H9 (cell line): ENCODE data around the gene AHNAK2. TPM values are rescaled to one million over a fixed set of nuclear protein-coding genes. Genes with fewer than 3 reads are reported as not detected.
A peak's percentile ranks its signal among the peaks of the same experiment; 100 is the strongest.

Experiments used
- DNase-seq: peaks from one replicate; pipeline ENCODE4 v3.0.0-alpha.2; 2017
- H2AFZ ChIP-seq: one replicate; pipeline ENCODE4 v1.6.1; 2013; ENCODE audit warnings: mild to moderate bottlenecking, low read length, control low read depth, moderate library complexity
- H2AK5ac ChIP-seq: 2 replicates; pipeline ENCODE4 v1.6.1; 2013; ENCODE audit warnings: low read length, control low read depth, mixed read lengths; ENCODE audit not compliant: insufficient read length
- H2BK120ac ChIP-seq: one replicate; pipeline ENCODE4 v1.6.1; 2013; ENCODE audit warnings: low read depth, mild to moderate bottlenecking, low read length, control low read depth, inconsistent platforms; ENCODE audit not compliant: poor library complexity, severe bottlenecking
- H2BK12ac ChIP-seq: 2 replicates; pipeline ENCODE4 v1.6.1; 2013; ENCODE audit warnings: low read length, control low read depth, mixed read lengths, low read depth; ENCODE audit not compliant: insufficient read length
- H2BK15ac ChIP-seq: 2 replicates; pipeline ENCODE4 v1.6.1; 2013; ENCODE audit warnings: low read depth, low read length, control low read depth
- H2BK20ac ChIP-seq: one replicate; pipeline ENCODE4 v1.6.1; 2013; ENCODE audit warnings: low read depth, mild to moderate bottlenecking, low read length, control low read depth, inconsistent platforms; ENCODE audit not compliant: poor library complexity, severe bottlenecking
- H2BK5ac ChIP-seq: 2 replicates; pipeline ENCODE4 v1.6.1; 2013; ENCODE audit warnings: low read length, control low read depth, mixed read lengths; ENCODE audit not compliant: insufficient read length
- H3K14ac ChIP-seq: 2 replicates; pipeline ENCODE4 v1.6.1; 2013; ENCODE audit warnings: low read length, control low read depth; ENCODE audit not compliant: insufficient read depth
- H3K18ac ChIP-seq: 2 replicates; pipeline ENCODE4 v1.6.1; 2013; ENCODE audit warnings: low read depth, mild to moderate bottlenecking, mixed read lengths, low read length, control low read depth; ENCODE audit not compliant: insufficient read length
- H3K23ac ChIP-seq: 2 replicates; pipeline ENCODE4 v1.6.1; 2013; ENCODE audit warnings: low read length, control low read depth, mixed read lengths, low read depth; ENCODE audit not compliant: insufficient read length
- H3K23me2 ChIP-seq: 2 replicates; pipeline ENCODE4 v1.6.1; 2013; ENCODE audit warnings: low read depth, mild to moderate bottlenecking, mixed read lengths, low read length, control low read depth; ENCODE audit not compliant: insufficient read length, poor library complexity, severe bottlenecking
- H3K27ac ChIP-seq: 2 replicates; pipeline ENCODE4 v1.5.1; 2013; ENCODE audit warnings: low read length, control low read depth, mixed read lengths, low read depth; ENCODE audit not compliant: insufficient read length
- H3K27me3 ChIP-seq: 2 replicates; pipeline ENCODE4 v1.6.1; 2013; ENCODE audit warnings: low read length, control low read depth, inconsistent platforms; ENCODE audit not compliant: insufficient read depth
- H3K4ac ChIP-seq: 2 replicates; pipeline ENCODE4 v1.6.1; 2013; ENCODE audit warnings: low read depth, mild to moderate bottlenecking, control low read depth, inconsistent platforms, low read length, moderate library complexity
- H3K4me1 ChIP-seq: 2 replicates; pipeline ENCODE4 v1.6.1; 2013; ENCODE audit warnings: low read length, control low read depth, inconsistent platforms; ENCODE audit not compliant: insufficient read depth
- H3K4me2 ChIP-seq: 2 replicates; pipeline ENCODE4 v1.6.1; 2013; ENCODE audit warnings: low read length, control low read depth, mixed read lengths; ENCODE audit not compliant: insufficient read length, insufficient read depth
- H3K56ac ChIP-seq: 2 replicates; pipeline ENCODE4 v1.6.1; 2013; ENCODE audit warnings: low read depth, mild to moderate bottlenecking, mixed read lengths, low read length, control low read depth; ENCODE audit not compliant: insufficient read length
- H3K79me1 ChIP-seq: 2 replicates; pipeline ENCODE4 v1.6.1; 2013; ENCODE audit warnings: low read depth, mild to moderate bottlenecking, moderate library complexity, low read length, control low read depth, inconsistent platforms; ENCODE audit not compliant: insufficient read depth, poor library complexity, severe bottlenecking
- H3K79me2 ChIP-seq: 2 replicates; pipeline ENCODE4 v1.6.1; 2013; ENCODE audit warnings: low read length, control low read depth, inconsistent platforms; ENCODE audit not compliant: insufficient read depth
- H3K9ac ChIP-seq: 2 replicates; pipeline ENCODE4 v1.6.1; 2013; ENCODE audit warnings: low read length, control low read depth, mixed read lengths; ENCODE audit not compliant: insufficient read length; ENCODE audit errors: extremely low read depth
- H3K9me3 ChIP-seq: one replicate; pipeline ENCODE4 v1.6.1; 2013; ENCODE audit warnings: low read depth, low read length, inconsistent platforms; ENCODE audit not compliant: control insufficient read depth
- H3T11ph ChIP-seq: one replicate; pipeline ENCODE4 v1.6.1; 2013; ENCODE audit warnings: mild to moderate bottlenecking, low read length, control low read depth, inconsistent platforms
- H4K20me1 ChIP-seq: one replicate; pipeline ENCODE4 v1.6.1; 2013; ENCODE audit not compliant: control insufficient read depth, insufficient read length, insufficient read depth
- H4K5ac ChIP-seq: 2 replicates; pipeline ENCODE4 v1.6.1; 2013; ENCODE audit warnings: low read depth, mild to moderate bottlenecking, mixed read lengths, low read length, control low read depth; ENCODE audit not compliant: insufficient read length
- H4K8ac ChIP-seq: replicated peaks from 2 replicates; pipeline ENCODE4 v1.6.1; 2013; ENCODE audit warnings: low read length, control low read depth, mixed read lengths, low read depth; ENCODE audit not compliant: insufficient read length
- H4K91ac ChIP-seq: 2 replicates; pipeline ENCODE4 v1.6.1; 2013; ENCODE audit warnings: low read depth, mild to moderate bottlenecking, moderate library complexity, mixed read lengths, low read length, control low read depth; ENCODE audit not compliant: insufficient read length
- H3K27ac Mint-ChIP-seq, 3 experiments: 2 replicates in 2 of 3; 3 replicates in 1 of 3; pipeline ENCODE4 v1.8.0; 2020 to 2021; ENCODE audit warnings: mixed read lengths in 3 of 3, mild to moderate bottlenecking in 1 of 3, moderate library complexity in 1 of 3
- H3K27me3 Mint-ChIP-seq: 2 replicates; pipeline ENCODE4 v1.8.0; 2021; ENCODE audit warnings: low read depth, mild to moderate bottlenecking, moderate library complexity, mixed read lengths
- H3K36me3 Mint-ChIP-seq, 3 experiments: 2 replicates in 2 of 3; 3 replicates in 1 of 3; pipeline ENCODE4 v1.8.0; 2020 to 2021; ENCODE audit warnings: low read depth in 3 of 3, mixed read lengths in 3 of 3; ENCODE audit not compliant: insufficient read depth in 1 of 3
- H3K4me1 Mint-ChIP-seq, 2 experiments: 2 replicates each; pipeline ENCODE4 v1.8.0; 2020; ENCODE audit warnings: mixed read lengths in 2 of 2
- H3K4me3 Mint-ChIP-seq, 2 experiments: 2 replicates in 1 of 2; 3 replicates in 1 of 2; pipeline ENCODE4 v1.8.0; 2020 to 2021; ENCODE audit warnings: mild to moderate bottlenecking in 2 of 2, mixed read lengths in 2 of 2, moderate library complexity in 1 of 2
- H3K9me3 Mint-ChIP-seq, 2 experiments: 2 replicates in 1 of 2; 3 replicates in 1 of 2; pipeline ENCODE4 v1.8.0; 2020; ENCODE audit warnings: mild to moderate bottlenecking in 2 of 2, mixed read lengths in 2 of 2, moderate library complexity in 1 of 2
- WGBS: extraction: QIAGEN DNeasy Blood & Tissue Kit; methylation state at CpG from one replicate; pipeline ENCODE4 v1.1.7; 2013; ENCODE audit warnings: missing lambda C conversion rate, low lambda C conversion rate, mixed read lengths; ENCODE audit not compliant: insufficient read length; ENCODE audit errors: extremely low coverage; 5-methylcytosine and 5-hydroxymethylcytosine counted together
- total RNA-seq: library from RNA; stranded (reverse); gene quantifications from 2 replicates; pipeline ENCODE4 v1.2.1, GENCODE V29; 2021
- TF ChIP-seq, protein P1 (sequence below): fragments of 200-600 bp; sonication (generic); conservative IDR thresholded peaks from 3 replicates; pipeline ENCODE4 v1.8.0; 2021; ENCODE audit warnings: antibody characterized with exemption, mild to moderate bottlenecking

The AHNAK2 gene
- total RNA-seq, 1 experiment from 2014 or later: 2.8 TPM

GRCh38 chr14:104933746-104934733, 44.1 kb downstream of the AHNAK2 start:
- peaks cover 0 to 4% of the 10 kb centered on the region in 2 experiments; a peak in 2 of 5 replicates for H3K9me3 Mint-ChIP-seq
- DNase-seq: peak; percentile 35
- Histone ChIP-seq H2AK5ac (no peak overlapping the region), H3K4me2 (peak overlapping the region; percentile 36), H2BK12ac (no peak overlapping the region), H3K9me3 (no peaks in the 10 kb centered on the region), H3K27ac (no peak overlapping the region), H4K20me1 (no peaks in the 10 kb centered on the region), H4K8ac (no peak overlapping the region), H2BK5ac (no peak overlapping the region), H3K4me1 (no peaks in the 10 kb centered on the region), H2BK20ac (no peak overlapping the region), H3K23ac (no peak overlapping the region), H3K79me2 (no peaks in the 10 kb centered on the region), H2BK120ac (no peak overlapping the region), H3K18ac (no peak overlapping the region), H3K56ac (no peak overlapping the region), H2BK15ac (no peak overlapping the region), H4K91ac (no peak overlapping the region), H2AFZ (no peak overlapping the region), H3K23me2 (no peaks in the 10 kb centered on the region), H3K14ac (no peak overlapping the region), H3K4ac (no peak overlapping the region), H3T11ph (no peak overlapping the region), H4K5ac (no peak overlapping the region), H3K9ac (no peak overlapping the region), H3K79me1 (no peaks in the 10 kb centered on the region), H3K27me3 (peaks cover 30% of the 10 kb centered on the region; the same call in 1 of the 2 replicates)
- H3K4me3 Mint-ChIP-seq: peak overlapping the region; percentile 54 to 81
- H3K4me1 Mint-ChIP-seq: peaks cover 2 to 12% of the 10 kb centered on the region in 2 experiments; a peak in 3 of 4 replicates
- TF ChIP-seq, protein P1, sequence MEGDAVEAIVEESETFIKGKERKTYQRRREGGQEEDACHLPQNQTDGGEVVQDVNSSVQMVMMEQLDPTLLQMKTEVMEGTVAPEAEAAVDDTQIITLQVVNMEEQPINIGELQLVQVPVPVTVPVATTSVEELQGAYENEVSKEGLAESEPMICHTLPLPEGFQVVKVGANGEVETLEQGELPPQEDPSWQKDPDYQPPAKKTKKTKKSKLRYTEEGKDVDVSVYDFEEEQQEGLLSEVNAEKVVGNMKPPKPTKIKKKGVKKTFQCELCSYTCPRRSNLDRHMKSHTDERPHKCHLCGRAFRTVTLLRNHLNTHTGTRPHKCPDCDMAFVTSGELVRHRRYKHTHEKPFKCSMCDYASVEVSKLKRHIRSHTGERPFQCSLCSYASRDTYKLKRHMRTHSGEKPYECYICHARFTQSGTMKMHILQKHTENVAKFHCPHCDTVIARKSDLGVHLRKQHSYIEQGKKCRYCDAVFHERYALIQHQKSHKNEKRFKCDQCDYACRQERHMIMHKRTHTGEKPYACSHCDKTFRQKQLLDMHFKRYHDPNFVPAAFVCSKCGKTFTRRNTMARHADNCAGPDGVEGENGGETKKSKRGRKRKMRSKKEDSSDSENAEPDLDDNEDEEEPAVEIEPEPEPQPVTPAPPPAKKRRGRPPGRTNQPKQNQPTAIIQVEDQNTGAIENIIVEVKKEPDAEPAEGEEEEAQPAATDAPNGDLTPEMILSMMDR: no peak
- peaks cover 94% of the 10 kb centered on the region for H3K27me3 Mint-ChIP-seq
- no CpG with 5 or more reads among the region's 42 CpGs for WGBS
- no peaks in the 10 kb centered on the region for H3K36me3 Mint-ChIP-seq
- no peak overlapping the region for H3K27ac Mint-ChIP-seq
